GM12878 (cell line): ENCODE results near the gene SLCO6A1.

ENCODE experiments used
- HDAC2 ChIP-seq: fragments of 200-600 bp; sonication (generic); IDR thresholded peaks from 2 replicates; pipeline ENCODE4 v1.6.1; 2017
- LARP7 ChIP-seq: fragments of 450-650 bp; IDR thresholded peaks from 2 replicates; pipeline ENCODE4 v1.6.1; 2017; ENCODE audit warnings: mild to moderate bottlenecking

DNA sequence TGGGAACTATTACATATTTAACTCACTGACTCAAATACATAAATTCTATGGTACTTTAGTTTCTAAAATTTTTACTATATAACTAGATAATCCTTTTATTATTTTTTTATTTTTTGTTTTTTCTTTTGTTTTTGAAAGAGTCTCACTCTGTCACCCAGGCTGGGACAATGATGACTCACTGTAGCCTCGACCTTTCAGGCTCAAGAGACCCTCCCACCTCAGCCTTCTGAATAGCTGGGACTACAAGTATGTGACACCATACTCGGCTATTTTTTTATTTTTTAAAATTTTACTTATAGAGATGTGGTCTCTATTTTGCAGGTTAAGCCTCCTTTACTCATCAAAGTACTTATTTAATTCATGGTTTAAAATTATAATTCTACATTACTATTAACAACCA is 110.6 kb downstream of the SLCO6A1 start:
- TF ChIP-seq HDAC2 (no peak), LARP7 (no peak)
